HG03196 (cell line): ENCODE data around the gene NCR3LG1.

ENCODE experiments used
- ATAC-seq: cut with Tn5 transposase; IDR thresholded peaks from one replicate; pipeline ENCODE4 v1.9.1; 2021; ENCODE audit not compliant: unreplicated experiment

The NCR3LG1 gene

GRCh38 chr11:17369684-17370243 lies 18.2 kb downstream of the NCR3LG1 start:
- no peak for ATAC-seq

DNA sequence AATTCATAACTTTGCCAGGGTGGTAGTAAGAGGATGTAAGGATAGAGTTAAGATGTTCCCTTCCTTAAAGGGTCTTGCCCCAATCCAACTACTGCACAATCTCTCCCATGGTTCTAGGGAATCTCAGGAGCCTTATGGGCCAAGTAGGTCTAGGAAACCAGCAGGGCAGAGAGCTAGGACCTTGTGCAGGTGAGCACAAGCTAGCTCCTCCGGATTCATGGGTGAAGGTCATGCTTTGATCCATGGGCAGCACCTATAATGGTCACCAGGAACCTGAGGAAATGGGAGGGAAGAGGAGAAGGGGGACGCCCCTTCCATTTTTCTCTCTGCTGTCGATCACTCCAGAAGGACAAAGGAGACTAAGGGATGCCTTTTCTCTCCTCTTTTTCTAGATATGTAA lies 20.0 kb downstream of the NCR3LG1 start:
- no peak for ATAC-seq

GRCh38 chr11:17375547-17375946 lies 23.9 kb downstream of the NCR3LG1 start:
- ATAC-seq = no peak

GRCh38 chr11:17376493-17376892 lies 24.9 kb downstream of the NCR3LG1 start:
- ATAC-seq = no peak

- ATAC-seq = no peak
These were observed 27.1 kb downstream of the NCR3LG1 start for GRCh38 chr11:17378655-17379054.

DNA sequence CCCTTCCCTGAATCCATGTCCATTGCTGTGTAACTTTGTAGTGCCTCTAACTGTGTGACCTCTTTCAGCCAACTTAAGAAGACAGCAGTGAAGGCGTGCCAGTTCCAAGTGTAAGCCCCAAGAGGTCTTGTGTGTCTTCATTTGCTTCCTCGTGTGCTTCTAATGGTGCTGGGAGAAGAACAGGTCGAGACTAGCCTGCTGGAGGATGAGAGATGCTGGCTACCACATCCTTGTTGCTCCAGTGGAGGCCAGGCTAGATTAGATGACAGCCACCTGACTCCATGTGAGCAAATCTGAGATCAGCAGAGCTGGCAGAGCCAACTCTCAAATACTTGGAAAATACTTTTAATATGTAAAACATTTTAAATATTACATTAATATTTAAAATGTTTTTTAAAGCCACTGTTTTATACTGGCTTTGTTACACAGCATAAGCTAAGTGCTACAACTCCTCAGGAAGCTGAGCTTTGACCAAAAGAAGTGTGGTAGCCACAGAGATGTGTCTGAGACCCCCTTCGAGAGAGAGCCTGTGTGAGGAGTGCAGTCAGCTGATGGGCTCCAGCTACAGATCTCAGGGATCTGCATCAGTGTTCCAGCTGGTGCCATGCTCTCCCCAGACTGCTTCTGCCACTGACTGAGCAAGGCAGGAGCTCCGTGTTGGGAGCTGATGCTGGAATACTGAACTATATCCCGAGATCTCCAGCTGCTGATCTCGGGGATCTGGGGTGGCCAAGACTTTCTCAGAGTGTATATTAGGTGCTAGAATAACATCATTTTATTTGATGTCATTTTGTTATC lies 28.0 kb downstream of the NCR3LG1 start:
- ATAC-seq = no peak

DNA sequence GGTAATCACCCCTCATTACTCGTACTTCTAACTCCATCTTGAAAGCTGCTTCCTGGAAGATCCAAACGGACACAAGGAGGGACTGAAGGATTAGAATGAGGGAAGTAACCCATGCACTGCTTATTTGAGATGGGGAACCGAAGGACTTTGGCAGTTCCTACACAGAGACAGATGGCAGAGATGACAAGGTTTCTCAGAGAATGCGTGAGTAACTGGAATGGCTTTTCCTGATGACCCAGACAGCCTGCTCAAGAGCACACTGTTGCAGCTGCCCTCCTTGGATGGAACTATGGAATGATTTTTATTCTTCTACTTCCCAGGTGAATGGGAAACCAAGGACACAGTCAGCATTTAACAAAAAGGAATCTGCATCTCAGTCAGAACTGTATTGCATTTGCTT lies 29.6 kb downstream of the NCR3LG1 start:
- no peak for ATAC-seq

DNA sequence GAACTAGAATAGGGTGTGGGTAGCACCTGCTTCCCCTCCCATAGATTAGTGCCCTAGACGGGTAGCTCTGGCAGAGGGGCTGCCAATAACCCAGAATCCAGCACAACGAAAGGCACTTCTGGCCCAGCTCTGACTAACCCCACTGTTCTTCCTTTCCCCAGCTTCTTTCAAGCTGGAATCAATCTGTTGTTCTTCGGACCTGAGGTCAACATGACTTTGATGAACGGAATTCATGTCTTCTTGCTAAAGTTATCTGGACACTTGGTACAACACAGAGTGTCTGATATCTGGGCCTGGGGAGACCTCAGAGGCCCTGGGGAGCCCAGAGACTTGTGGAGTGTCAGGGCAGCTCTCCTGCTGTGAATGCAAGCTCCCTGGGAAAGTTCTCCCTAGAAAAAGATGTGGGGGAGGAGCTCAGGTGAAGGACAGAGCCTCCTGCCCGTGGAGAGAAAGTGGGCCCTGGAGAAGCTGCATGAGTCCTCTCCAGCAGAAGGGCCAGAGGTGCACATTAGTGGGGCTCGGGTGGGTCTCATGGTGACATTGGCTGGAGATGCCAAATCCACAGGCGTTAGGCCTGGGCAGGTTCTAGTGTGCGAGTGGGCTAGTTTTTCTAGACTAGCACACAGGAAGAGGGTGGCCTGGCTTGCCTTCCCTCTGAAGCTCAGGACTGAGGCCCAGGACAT lies 30.6 kb downstream of the NCR3LG1 start:
- no peak for ATAC-seq

- no peak for ATAC-seq
These were observed 31.9 kb downstream of the NCR3LG1 start for GRCh38 chr11:17383461-17383860.

DNA sequence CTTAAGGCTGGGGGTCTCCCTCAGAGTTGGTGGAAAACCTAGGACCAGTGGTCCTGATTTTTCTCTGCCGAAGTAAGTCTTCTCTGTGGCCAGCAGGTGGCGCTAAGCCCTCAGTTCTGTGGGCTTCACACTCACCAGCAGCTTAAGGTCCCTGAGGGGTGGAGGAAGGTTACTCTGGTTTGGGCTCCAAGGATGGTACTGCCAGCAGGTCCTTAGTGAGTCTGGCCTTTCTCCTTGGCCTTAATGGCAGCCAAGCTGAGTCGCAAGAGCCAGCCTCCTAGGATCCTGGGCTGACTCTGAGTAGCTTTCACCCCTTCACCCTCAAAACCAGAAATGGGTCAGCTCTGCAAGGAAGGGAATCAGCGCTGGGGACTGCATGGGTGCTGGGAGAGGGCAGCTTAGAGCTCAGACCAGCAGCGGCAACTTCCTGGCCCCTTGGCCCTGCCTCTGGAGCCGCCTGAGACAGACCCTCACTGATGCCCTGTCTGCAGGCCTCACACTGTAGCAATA lies 32.5 kb downstream of the NCR3LG1 start:
- ATAC-seq = no peak

GRCh38 chr11:17385492-17385891 lies 33.9 kb downstream of the NCR3LG1 start:
- no peak for ATAC-seq

DNA sequence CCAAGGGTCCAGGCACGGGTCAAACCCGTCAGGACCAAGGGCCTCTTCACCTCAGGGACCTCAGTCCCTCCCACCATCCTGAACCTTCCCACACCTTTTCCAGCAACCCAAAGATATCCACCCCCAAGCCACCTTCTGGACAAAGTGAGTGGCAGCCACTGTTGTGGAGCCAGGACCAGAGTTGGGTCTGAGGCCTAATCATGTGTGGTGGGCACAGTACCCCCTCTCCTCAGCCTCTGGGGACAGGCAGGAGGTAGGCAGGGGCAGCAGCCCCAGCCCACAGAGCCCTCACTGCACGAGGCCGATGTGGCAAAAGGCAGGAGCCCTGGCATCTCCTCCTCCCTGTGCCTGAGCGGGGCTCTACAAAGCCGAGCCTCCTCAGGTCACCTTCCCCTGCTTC lies 34.3 kb downstream of the NCR3LG1 start:
- no peak for ATAC-seq

- no peak for ATAC-seq
These were observed 34.9 kb downstream of the NCR3LG1 start for GRCh38 chr11:17386331-17387084.

DNA sequence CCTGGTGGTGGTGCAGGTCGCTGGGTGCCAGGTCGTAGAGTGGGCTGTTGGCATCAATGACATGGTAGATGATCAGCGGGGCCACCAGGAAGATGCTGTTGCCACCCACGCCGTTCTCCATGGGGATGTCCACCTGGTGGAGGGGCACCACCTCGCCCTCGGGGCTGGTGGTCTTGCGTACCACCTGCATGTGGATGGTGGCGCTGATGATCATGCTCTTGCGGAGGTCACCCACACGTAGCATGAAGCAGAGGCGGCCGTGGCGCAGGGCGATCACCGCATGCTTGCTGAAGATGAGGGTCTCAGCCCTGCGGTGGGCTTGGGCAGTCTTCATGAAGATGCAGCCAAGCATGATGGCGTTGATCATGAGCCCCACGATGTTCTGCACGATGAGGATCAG lies 35.7 kb downstream of the NCR3LG1 start:
- ATAC-seq = no peak

DNA sequence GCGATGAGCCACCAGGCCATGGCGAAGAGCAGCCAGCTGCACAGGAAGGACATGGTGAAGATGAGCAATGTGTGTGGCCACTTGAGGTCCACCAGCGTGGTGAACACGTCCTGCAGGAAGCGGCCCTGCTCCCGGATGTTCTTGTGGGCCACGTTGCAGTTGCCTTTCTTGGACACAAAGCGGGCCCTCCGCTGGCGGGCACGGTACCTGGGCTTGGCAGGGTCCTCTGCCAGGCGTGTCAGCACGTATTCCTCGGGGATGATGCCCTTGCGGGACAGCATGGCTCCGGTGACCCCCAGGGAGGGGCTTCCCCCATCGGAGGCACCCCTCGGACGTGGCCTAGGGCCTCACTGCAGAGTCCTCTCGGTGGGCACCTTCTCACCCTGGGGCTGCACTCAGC lies 36.2 kb downstream of the NCR3LG1 start:
- ATAC-seq = no peak

GRCh38 chr11:17388609-17389210 lies 37.1 kb downstream of the NCR3LG1 start, which contains the start of gene KCNJ11:
TSS of gene KCNJ11 (minus strand) at chr11:17388659. CDS start at chr11:17388091, 568 bp downstream.
- no peak for ATAC-seq

DNA sequence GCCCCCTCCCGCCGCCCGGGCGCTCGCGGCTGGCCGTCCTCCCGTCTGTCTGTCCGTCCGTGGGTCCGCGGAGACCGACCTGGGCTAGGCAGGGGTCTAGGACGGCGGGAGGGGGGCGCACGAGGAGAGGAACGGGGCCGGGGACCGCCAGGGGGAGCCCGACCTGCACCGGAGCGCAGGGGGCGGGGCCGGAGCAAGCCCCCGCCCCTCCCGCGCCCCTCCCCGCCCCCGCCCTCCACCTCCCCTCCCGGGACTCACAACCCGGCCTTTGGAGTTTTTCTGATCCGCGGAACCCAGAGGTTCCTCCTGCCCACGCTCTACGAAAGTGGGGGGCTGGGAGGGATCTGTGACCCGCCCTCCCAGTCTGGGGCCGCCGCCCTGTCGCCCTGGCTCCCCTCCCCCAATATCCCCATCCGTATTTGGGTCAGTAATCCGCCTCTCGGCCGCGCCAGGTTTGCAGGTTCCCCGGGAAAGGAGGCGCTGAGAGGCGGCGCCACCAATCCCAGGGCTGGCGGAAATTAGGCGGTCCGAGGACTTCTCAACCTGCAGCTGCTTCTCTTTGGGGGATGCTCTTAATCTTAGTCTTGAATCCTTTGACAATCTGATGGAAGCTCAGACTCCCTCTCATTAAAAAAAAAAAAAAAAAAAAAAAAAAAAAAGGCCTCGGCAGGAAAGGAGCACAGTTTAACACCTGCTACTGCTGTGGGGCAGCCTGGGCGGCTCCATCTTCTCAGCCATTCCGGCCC lies 37.8 kb downstream of the NCR3LG1 start:
- no peak for ATAC-seq

GRCh38 chr11:17389957-17390649 lies 38.5 kb downstream of the NCR3LG1 start:
- ATAC-seq = no peak
